Nephron (organoid): ENCODE data around the gene COL4A5.
A peak's percentile ranks its signal among the peaks of the same experiment; 100 is the strongest.

Source experiments
- H3K27ac Mint-ChIP-seq, 3 experiments: 2 replicates each; pipeline ENCODE4 v1.8.0; 2020; ENCODE audit warnings: mixed read lengths in 3 of 3, mild to moderate bottlenecking in 2 of 3, moderate library complexity in 1 of 3
- H3K27me3 Mint-ChIP-seq: 2 replicates; pipeline ENCODE4 v1.8.0; 2021; ENCODE audit warnings: low read depth, mild to moderate bottlenecking, moderate library complexity, mixed read lengths
- H3K36me3 Mint-ChIP-seq: 2 replicates; pipeline ENCODE4 v1.8.0; 2020; ENCODE audit warnings: low read depth, mixed read lengths
- H3K4me1 Mint-ChIP-seq: 2 replicates; pipeline ENCODE4 v1.8.0; 2020; ENCODE audit warnings: mixed read lengths
- H3K4me3 Mint-ChIP-seq, 3 experiments: 2 replicates each; pipeline ENCODE4 v1.8.0; 2020; ENCODE audit warnings: mild to moderate bottlenecking in 3 of 3, mixed read lengths in 3 of 3, moderate library complexity in 2 of 3
- H3K9me3 Mint-ChIP-seq: 2 replicates; pipeline ENCODE4 v1.8.0; 2020; ENCODE audit warnings: mixed read lengths
- TF ChIP-seq, protein P1 (sequence below), 3 experiments: fragments of 200-600 bp; sonication (generic); IDR thresholded peaks; one replicate each; pipeline ENCODE4 v1.5.0; 2021; ENCODE audit warnings: antibody characterized with exemption in 3 of 3; ENCODE audit not compliant: unreplicated experiment in 3 of 3

The COL4A5 gene

DNA sequence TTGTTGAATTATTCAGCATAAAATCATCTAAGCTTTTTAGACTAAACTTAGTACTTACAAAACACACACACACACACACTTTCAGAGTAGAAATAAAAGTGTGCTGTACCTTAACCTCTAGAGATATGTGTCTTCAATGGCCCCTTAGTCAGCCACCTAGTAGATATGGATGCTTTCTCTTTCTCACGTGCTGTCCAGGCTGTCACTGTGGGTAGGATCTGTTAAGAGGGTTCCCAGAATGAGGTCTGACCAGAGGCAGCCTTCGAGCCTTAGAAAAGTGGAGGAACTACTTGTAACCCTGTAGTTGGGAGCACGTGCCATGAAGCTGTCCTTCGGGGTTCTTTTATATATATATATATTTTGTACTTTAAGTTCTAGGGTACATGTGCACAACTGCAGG is 117.9 kb downstream of the COL4A5 start:
- Mint-ChIP-seq H3K27ac (no peak overlapping the region), H3K27me3 (no peaks in the 10 kb centered on the region), H3K4me3 (no peak overlapping the region), H3K9me3 (no peaks in the 10 kb centered on the region), H3K4me1 (peaks cover 18% of the 10 kb centered on the region), H3K36me3 (peaks cover 41% of the 10 kb centered on the region)
- TF ChIP-seq, protein P1, sequence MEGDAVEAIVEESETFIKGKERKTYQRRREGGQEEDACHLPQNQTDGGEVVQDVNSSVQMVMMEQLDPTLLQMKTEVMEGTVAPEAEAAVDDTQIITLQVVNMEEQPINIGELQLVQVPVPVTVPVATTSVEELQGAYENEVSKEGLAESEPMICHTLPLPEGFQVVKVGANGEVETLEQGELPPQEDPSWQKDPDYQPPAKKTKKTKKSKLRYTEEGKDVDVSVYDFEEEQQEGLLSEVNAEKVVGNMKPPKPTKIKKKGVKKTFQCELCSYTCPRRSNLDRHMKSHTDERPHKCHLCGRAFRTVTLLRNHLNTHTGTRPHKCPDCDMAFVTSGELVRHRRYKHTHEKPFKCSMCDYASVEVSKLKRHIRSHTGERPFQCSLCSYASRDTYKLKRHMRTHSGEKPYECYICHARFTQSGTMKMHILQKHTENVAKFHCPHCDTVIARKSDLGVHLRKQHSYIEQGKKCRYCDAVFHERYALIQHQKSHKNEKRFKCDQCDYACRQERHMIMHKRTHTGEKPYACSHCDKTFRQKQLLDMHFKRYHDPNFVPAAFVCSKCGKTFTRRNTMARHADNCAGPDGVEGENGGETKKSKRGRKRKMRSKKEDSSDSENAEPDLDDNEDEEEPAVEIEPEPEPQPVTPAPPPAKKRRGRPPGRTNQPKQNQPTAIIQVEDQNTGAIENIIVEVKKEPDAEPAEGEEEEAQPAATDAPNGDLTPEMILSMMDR (IDR thresholded peaks at IDR 0.05; ENCODE audit: unreplicated experiment in 3 of 3): no peak

DNA sequence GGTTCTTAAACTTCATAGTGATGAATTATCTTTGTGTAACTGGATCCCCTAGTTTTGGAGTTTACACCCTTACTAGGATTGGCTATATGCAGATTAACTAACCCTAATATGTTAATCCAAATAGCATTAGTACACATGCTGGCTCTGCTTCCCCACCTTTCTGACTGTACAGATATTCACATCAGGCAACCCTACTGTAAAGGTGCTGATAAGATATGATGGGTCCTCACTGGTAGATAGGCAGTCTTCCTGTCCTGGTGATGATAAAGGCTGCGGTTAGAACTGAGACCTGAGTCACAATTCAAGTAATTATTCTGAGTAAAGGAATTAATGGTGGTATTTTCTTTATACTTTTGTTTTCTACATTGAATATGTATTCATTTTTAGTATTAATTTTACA is 118.6 kb downstream of the COL4A5 start:
- TF ChIP-seq, protein P1 (IDR thresholded peaks at IDR 0.05; ENCODE audit: unreplicated experiment in 3 of 3): no peak
- Mint-ChIP-seq H3K4me3 (no peak overlapping the region), H3K27me3 (no peaks in the 10 kb centered on the region)

DNA sequence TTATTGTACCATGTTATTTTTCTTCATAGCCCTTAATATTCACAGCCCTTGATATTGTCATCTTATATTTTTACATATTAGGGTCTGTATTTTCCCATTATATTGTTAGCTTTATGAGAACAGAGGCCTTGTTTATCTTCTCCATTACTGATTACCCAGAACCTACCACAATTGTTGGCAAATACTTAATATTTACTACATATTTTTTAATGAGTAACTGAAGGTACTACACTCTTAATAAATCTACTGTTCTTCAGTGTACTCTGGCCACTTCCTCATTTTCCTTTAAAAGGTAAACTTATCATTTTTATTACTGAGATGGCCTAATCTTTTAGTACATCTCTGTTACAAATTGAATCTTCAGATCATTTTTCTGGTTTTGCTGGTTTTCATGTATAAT is 133.5 kb downstream of the COL4A5 start:
- Mint-ChIP-seq H3K27me3 (no peaks in the 10 kb centered on the region), H3K9me3 (no peaks in the 10 kb centered on the region), H3K4me3 (no peak overlapping the region), H3K27ac (no peak overlapping the region), H3K36me3 (peaks cover 34% of the 10 kb centered on the region), H3K4me1 (no peaks in the 10 kb centered on the region)
- TF ChIP-seq, protein P1 (IDR thresholded peaks at IDR 0.05; ENCODE audit: unreplicated experiment in 3 of 3): no peak

More for the DNA sequence above, 118.6 kb downstream of the COL4A5 start:
- H3K36me3 Mint-ChIP-seq: peaks cover 37% of the 10 kb centered on the region
- H3K27ac Mint-ChIP-seq: peak overlapping the region in 1 of 3 experiments; percentile 51
- no peaks in the 10 kb centered on the region for H3K9me3 Mint-ChIP-seq
- peaks cover 18% of the 10 kb centered on the region for H3K4me1 Mint-ChIP-seq

DNA sequence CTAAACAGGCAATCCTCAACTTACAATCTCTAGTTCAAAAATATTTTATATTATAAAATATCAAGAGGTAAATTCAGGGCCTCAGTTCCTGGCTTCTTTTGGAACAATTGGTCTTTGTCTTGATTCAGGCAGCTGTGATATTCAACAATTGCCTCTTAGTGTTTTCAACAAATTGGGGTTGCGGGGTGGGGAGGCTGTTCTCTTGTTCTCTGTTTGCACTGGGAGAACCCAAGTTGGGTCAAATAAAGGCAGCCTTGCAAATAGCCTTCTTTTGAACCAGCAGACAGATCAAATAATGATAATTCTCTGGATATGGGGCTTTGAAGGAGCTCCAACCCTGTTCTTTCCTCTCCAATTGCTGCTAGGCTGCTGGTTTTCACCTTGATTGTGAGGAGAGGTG is 142.5 kb downstream of the COL4A5 start:
- TF ChIP-seq, protein P1 (IDR thresholded peaks at IDR 0.05; ENCODE audit: unreplicated experiment in 3 of 3): no peak
- no peak overlapping the region for H3K4me3 Mint-ChIP-seq
- H3K36me3 Mint-ChIP-seq: peaks cover 60% of the 10 kb centered on the region
- no peaks in the 10 kb centered on the region for H3K4me1 Mint-ChIP-seq
- no peaks in the 10 kb centered on the region for H3K27me3 Mint-ChIP-seq
- H3K27ac Mint-ChIP-seq: no peak overlapping the region
- H3K9me3 Mint-ChIP-seq: no peaks in the 10 kb centered on the region

DNA sequence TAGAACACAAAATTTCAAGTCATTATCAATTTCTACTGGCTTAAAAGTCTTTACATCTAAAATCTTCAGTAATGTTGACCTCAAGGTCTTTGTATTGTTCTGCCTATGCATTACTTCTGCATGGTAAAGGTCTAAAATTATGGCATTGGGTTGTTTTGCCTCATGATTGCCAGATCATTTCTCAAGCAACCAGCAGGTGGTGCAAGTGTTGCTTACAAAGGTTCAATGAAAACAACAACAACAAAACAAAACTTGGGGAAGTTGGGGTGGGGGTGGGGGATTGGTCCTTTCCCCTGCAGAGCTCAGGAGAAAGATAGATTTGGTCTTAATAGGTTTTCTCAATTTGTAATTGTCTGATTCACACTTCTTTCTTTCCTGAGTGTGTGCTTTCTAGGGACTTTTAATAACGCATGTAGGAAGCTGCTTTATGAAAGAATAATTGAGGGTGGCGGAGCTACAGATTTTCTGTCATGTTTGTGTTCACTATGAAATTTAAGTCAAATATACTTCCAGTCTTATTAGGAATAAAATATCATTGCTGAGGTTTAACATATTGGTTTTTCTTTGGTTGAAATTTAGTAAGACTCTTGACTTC is 145.1 kb downstream of the COL4A5 start:
- Mint-ChIP-seq H3K27ac (no peak overlapping the region), H3K4me3 (no peak overlapping the region), H3K4me1 (no peaks in the 10 kb centered on the region), H3K36me3 (peaks cover 48% of the 10 kb centered on the region), H3K27me3 (no peaks in the 10 kb centered on the region), H3K9me3 (no peaks in the 10 kb centered on the region)
- TF ChIP-seq, protein P1 (IDR thresholded peaks at IDR 0.05; ENCODE audit: unreplicated experiment in 3 of 3): peak in 1 of 3 experiments; percentile 35

DNA sequence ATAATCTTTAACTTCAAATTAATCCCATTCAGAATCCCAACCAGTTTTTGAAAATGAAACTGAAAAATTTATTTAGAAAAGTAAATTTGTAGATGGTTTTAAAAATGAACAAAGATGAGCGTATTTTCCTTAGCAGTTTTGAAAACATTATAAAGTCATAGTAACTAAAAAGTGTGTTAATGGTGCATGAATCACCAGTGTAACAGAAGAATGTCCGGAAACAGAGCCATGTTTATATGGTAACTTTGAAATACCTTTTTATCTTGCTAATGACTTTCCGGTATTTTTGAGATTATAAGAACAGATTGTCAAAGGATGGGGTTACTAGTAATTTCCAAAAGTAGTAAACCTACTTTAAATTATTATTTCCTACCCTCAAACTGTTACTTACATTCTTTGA is 150.9 kb downstream of the COL4A5 start:
- Mint-ChIP-seq H3K36me3 (peaks cover 45% of the 10 kb centered on the region), H3K4me3 (no peak overlapping the region)

More for the DNA sequence above, 150.9 kb downstream of the COL4A5 start:
- Mint-ChIP-seq H3K27ac (no peak overlapping the region), H3K4me1 (no peaks in the 10 kb centered on the region), H3K27me3 (no peaks in the 10 kb centered on the region), H3K9me3 (no peaks in the 10 kb centered on the region)
- TF ChIP-seq, protein P1 (IDR thresholded peaks at IDR 0.05; ENCODE audit: unreplicated experiment in 3 of 3): no peak
